ENCODE data around the gene MPHOSPH6. TPM values are rescaled to one million over a fixed set of nuclear protein-coding genes. Genes with fewer than 3 reads are reported as not detected.

Gene MPHOSPH6, protein sequence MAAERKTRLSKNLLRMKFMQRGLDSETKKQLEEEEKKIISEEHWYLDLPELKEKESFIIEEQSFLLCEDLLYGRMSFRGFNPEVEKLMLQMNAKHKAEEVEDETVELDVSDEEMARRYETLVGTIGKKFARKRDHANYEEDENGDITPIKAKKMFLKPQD
- total RNA-seq, result 7.1 and 11.9 TPM in 2 replicates

DNA sequence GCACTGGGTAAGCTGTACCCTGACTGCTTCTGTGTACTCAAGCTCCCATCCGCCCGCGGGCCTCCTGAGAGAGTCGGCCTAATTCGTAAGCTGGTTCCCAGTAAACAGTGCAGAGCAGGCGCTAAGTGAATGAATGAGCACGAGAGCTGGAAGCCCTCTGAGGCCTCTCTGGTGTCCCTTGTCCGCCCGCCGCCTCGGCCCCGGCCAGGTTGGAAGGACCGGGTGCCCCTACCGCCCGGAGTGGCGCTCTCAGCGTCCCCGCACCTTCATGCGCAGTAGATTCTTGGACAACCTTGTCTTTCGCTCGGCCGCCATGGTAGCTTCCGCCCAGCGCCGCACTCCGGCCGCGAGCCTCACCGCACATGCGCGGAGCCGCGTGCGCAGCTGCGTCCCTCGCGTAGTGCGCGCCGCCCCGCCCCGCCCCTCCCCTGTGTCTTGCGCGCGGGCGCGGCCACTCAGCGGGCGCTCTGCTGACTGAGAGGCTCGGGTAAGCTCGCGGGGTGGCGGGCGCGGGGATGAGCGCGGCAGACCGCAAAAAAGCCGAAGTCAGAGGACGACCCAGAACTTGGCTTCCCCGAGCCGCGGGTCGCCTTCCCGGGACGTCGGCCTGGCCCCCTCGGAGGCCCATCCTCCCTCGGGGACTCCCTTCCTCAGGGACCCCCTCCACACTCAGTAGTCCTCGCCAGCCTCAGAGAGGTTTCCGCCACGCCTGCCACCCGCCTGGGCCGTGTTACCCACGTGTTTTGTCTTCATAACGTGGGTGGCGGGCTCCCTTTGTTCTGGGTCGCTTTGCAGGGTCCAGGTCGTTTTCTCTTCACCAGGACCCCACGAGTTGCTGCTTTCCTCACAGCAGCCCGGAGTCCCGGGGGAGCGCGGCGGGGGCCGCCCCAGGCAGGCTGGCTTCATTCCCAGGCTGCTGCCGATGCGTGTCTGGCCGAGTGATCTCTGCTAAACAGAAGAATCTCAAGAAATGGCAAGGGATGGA is at the start of gene MPHOSPH6:
TSS of gene MPHOSPH6 (minus strand) at position 364 of the 985 bp plus-strand sequence. CDS start at position 315, 49 bp downstream.

Small RNA genes lying within 50 kb of the gene (small RNA-seq; reads per million reads assigned to genes)
- not detected for gene RN7SKP190

Other genes starting within 250 kb of the MPHOSPH6 start
- gene SDR42E1, start 158.8 kb downstream of the MPHOSPH6 start, total RNA-seq, result 8.6 and 11.2 TPM in 2 replicates
- gene HSD17B2, start 135.0 kb downstream of the MPHOSPH6 start, total RNA-seq, result 1.2 and 1.8 TPM in 2 replicates